SH-SY5Y (cell line): ENCODE data around the gene FABP1.

Experiments used
- GATA2 ChIP-seq: IDR thresholded peaks from 2 replicates; pipeline ENCODE4 v1.6.1; 2011; ENCODE audit warnings: mild to moderate bottlenecking, low read depth, low read length
- GATA3 ChIP-seq: IDR thresholded peaks from 2 replicates; pipeline ENCODE4 v1.6.1; 2011; ENCODE audit warnings: low read depth, mild to moderate bottlenecking, low read length, moderate library complexity

Gene FABP1

DNA sequence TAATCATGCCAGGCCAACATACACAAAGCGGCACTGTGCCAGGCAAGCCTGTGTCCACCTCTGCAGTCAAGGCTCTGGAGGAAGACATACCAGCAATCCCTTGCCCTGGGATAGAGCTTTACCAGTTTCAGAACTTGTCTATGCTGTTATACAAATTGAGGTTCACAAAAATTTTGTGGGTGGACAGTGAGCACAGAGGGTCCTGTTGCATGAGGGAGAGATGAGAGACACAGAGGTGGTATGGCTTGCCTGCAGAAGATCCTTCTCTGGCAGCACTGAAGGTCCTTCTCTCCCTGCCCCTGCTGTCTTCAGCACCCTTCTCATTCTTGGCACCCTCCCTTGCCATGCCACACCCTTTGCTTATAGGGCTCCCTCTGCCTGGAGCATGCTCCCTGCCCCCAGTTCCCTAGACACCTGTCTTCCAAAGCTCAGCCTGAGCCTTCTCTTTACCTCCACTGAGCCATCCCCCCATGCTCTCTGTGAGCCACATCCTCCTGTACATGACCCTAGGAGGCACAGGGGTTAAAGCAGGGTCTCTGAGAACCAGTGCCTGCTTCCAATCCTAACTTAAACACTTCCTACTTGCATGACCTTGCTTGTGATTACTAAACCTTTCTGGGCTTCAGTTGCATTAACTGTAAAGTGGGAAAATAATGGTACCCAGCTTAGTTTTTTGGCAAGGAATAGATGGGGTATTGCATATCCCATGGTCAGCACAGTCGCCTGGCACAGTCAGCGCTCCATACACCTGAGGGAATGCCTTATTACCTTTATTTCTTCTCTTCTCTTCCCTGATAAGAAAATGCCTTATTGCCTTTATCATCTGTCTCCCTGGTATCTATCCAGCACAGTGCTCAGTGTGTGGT lies 857 bp downstream of the FABP1 start:
- no peak for TF ChIP-seq GATA3
- no peak for TF ChIP-seq GATA2

DNA sequence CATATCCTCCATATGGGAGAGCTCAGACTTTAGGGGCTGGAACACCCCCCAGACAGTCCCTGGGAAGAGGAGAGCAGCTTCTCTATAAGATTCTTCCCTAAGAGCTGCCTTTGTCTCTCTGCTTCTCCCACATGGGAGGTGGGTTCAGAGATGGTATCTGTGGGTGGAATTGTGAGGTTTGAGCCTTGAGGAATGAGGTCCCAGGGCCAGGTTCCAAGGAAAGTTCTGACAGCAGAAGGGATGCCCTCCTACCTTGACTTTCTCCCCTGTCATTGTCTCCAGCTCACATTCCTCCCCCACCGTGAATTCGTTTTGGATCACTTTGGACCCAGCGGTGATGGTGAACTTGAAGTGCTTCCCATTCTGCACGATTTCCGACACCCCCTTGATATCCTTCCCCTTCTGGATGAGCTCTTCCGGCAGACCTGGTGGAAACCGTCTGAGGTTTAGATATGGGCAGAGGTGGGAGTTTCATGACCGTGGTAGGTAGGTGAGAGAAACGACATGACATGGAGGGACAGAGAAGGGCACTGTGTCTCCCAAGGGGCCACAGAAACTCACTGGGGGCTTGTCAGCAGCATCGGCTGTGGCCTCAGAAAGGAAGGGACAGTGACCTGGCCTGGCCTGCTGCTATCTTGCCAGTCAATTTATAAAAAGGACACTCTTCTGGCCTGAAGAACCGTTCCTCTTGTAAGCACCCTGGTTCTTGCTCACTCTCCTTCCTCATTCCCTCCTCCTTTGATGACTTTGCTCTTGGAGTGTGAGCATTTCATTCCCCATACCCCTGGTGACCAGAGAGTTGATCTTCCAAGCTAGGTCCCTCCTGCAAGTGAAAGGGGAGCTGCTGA lies 1.7 kb downstream of the FABP1 start:
- TF ChIP-seq GATA3: no peak
- no peak for TF ChIP-seq GATA2

DNA sequence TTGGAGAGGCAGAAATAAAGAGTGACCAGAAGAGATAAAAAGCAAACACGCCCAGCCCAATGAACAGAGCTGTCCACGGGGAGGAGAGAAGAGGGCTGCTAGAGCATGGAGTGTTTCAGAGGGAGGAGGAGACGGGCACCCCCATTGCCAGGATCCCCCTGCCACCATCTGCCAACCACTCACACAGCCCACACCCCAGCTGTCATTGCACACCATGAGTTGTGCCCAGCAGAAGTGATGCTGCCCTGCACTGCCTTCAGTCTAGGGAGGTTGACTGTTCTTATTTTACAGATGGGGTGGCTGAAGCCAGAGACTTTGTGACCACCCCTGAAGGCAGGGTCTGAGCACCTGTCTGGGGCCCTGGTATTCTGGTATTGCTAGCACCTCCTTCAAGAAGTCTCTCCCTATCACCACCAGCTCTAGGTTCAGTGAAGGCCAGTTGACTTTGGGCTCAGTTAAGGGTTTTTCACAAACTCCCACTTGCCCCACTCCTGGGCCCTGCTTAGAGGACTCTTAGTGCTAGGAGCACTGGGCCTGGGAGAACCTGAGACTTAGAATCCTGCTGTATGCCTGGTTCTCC lies 2.4 kb downstream of the FABP1 start:
- no peak for TF ChIP-seq GATA3
- TF ChIP-seq GATA2: no peak

DNA sequence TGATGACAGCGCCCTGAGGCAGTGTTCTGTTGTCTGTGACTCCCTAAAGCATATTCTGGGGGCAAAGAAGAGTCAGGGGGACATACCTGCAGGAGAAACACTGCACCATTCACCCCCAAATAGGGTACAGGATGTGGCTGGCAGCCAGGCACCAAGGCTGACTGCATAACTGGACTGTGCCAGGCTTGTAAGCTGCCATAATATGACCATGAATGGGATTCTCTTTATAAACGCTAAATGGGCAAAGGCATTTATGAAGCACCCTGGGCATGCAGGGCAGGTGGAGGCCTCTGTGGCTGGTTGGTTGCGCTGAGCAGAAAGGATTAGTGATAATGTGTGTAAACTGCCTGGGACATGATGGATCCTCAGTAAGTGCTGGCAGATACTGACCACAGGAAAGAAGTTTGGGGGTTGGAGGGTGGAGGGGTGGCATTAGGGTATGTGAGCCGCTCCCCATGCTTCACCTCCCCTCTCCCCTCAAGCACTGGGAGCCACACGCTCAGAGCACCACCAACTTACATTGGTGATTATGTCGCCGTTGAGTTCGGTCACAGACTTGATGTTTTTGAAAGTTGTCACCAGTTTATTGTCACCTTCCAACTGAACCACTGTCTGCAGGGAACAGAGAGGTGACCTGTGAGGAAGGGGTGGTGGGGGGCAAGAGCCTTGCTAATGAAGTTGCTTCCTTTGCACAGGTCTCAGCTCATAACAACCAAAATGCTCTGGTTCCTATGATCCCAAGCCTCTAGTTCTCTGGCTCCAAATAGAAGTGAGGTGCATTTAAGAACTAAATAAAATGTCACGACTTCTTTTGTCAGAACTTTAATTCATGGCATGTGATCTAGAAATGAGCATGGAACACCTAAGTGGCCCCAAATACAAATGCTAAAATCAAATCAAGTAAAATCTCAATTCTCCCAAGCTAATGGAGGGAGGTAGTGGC lies 3.6 kb downstream of the FABP1 start:
- no peak for TF ChIP-seq GATA2
- no peak for TF ChIP-seq GATA3

DNA sequence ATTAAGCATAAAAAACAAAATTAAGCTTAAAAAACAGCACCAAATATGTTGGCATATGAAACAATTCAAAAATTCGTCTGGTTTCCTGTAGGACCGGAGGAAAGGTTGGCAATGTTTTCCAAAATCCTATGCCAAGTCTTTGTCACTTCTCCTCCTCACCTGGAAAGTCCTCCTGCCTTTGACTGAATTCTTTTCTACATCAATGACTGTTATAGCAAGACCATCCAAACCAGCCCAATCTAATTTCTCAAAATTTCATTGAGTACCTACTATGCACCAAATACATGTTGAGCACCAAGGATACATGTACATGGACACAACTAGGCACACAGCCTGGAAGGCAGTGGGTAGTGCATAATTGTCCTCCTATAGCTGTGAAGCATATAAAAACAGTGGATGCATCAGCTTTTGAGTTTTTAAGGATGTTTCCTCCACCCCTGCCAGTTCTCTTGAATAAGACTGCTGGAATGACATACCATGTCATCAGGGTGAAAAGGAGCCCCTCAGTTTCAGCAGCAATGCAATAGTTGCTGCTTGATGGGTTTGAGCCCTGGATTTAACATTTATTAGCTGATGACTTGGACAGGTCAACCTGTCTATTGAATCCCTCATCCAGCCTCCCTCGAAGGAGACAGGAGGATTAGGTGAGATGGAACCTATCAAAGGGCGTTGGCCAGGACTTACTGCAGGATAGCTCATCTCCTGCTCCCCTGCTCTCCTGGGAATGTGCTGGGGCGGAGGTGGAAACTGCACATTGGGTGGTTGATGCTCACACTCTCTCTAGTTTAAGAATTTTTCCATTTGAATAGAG lies 4.5 kb downstream of the FABP1 start:
- no peak for TF ChIP-seq GATA2
- no peak for TF ChIP-seq GATA3

DNA sequence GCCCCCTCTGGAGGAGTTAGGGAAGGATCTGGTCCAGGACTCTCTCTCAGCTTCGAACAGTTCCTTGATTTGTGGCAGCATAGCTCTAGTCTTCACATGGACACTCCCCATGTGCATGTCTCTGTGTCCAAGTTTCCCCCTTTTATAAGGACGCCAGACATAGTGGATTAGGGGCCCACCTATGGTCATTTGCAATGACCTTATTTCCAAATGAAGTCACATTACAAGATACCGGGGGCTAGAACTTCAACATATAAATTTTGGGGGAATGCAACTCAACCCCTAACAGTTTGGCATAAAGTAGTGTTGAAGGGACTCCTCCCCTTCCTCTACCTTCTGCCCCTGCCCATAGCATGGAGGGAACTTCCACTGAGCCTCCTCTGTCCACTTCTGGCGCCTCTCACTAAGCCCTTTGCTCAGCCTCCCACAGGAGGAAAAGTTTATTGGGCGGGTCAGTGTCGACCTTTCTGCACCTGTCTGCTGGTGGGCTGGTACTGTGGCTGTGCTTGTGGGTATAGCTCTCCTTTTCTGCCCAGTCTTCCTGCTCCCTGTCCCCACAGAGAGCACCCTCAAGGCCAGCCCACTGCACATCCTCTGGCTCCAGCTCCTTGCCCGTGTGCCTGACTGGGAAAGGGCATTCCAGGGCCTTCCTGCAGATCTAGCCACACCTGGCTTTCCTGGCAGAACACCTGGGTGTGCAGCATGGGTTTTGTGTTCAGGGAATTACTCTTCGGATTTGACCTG lies 5.5 kb downstream of the FABP1 start:
- TF ChIP-seq GATA3: no peak
- no peak for TF ChIP-seq GATA2

DNA sequence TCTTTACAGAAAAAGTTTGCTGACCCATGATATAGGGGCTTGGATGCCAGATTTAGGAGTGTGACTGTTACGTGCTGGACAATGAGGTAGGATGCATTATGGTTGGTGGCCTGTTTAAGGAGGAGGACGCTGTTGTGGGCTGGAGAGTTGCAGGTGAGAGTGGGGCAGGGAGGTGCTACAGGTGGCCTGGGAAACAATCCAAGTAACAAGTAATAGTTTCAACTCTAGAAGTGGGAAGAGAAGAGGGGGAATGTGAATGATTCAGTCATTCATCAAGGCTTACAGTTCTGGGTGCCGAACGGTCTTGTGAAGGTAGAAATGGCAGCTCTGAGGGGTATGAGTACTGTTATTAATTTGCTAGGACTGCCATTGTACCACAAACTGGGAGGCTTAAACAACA lies 6.2 kb downstream of the FABP1 start:
- no peak for TF ChIP-seq GATA3
- TF ChIP-seq GATA2: no peak

DNA sequence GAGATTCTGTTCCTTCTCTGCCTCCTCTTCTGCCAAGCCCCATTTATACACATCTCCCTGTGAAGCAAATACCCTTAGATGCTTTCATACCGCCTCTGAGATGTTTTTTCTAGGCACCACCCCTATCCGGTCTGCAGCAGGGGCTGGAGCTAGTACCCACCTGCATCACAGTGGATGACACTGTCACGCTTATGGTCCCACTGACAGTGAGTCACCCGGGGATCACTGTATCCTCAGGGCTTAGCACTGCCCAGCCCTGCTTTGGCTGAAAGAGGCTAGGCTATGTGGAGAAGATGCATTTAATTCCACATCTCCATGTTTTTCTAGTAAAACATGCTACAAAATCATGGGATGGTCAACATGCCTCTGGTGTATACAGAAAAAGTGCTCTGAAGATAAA lies 9.9 kb downstream of the FABP1 start:
- TF ChIP-seq GATA3: no peak
- TF ChIP-seq GATA2: no peak

DNA sequence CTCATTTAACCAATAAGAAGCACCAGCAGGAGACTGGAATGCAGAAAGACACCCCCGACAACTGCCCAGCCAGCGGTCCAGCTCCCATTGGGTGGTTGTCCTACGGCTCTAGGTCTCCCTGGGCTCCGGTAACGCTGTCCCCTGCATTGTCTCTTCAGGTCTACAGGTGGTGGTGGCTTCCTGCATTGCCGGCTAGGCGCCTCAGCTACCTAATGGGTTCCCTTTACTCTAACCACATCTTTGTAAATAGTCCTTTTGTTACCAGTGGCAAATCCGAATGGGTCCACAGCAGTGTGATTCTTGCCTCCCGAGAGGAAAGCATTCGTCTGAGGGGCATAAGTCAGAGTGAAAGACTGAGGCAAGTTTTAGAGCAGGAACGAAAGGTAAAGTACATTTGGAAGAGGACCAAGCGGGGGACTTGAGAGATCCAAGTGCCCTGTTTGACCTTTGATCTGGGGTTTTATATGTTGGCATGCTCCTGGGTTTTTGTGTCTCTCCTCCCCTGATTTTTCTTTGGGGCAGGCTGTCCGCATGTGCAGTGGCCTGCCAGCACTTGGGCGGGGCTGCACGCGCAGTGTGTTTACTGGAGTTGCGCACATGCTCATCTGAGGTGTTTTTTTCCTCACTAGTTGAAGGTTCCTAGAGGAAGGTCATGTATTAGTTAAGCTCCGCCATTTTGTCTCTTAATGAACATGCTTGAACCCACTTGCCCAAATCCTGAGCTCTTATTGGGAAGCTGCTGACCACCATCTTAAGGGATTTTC lies 11.0 kb downstream of the FABP1 start:
- TF ChIP-seq GATA3: no peak
- no peak for TF ChIP-seq GATA2

DNA sequence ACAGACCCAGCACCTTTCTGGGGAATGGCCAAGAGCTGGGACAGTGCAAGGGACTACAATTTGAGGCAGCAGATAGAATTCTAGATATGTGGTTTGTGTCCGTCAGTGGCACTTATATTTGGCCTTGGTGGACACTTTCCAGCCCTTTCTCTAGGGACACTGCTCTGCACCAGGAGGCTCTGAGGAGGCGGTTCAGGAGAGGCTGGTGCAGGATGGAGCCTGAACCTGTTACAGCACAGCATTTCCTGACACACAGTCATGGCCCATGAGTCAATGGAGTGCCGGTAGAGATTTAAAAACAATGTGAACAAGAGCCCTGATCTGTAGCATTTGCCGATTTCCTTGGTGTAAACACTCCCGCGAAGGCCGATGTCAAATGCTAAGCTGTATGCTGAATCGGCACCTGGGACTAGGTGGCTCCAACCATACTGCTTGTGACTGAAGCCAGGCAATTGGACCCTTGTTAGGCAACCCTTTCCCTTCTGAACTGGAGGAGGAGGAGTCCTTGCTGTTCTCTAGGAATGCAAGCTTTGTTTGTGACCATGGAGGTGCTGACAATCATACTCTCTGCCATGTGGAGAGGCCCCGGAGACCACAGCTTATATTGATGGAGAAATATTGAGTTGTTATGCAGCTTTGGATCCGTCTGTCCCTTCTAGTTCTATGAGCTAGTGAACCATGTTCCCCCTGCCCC lies 11.9 kb downstream of the FABP1 start:
- TF ChIP-seq GATA3: no peak
- TF ChIP-seq GATA2: no peak

DNA sequence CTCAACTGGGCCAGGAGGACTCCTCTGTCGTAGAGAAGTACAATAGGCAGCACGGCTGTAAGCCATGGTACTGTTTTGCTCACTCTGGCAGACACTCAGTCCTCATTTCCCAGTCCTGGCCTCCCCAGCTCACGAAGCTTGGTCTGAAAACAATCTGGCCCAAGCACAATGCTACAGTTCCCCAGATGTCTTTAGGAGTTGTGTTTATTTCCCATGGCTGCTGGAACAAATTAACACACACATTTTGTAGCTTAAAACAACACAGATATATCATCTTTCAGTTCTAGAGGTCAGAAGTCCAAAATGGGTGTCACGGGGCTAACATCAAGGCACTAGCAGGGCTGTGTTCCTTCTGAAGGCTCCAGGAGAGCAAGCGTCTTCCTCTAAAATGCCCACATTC lies 13.0 kb downstream of the FABP1 start:
- TF ChIP-seq GATA2 (no peak), GATA3 (no peak)
